ENCODE data around the gene CAMK4.

DNA sequence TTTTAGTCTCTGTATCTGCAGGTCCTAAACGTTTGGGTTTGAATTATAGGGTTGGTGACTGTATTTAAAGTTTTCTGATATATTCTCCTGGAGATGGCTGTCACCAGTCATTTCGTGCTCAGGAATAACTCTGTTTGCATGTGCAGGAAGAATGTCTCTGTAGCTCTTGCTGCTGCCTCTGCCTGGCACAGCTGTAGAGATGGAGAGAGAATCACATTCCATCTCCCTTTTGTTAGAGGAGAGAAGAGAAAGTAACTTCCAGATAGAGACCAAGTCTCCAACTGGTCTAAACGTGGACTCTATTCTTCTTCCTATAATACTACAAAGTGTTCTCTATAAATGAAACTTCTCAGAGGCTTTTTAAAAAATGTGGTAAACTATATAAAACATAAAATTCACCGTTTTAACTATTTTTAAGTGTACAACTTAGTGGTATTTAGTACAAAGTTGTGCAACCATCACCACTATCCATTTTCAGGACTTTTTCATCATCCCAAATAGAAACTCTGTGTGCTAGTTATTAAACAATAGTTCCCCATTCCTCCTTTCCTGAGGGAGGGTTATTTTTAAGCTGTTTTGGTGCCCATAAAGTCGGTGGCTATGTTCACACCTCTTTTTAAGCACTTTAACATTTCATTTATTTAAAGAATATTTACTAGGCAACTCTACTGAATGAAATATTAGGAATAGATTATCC lies 308.9 kb downstream of the CAMK4 start:
- TF ChIP-seq CTCF (optimal IDR thresholded peaks at IDR 0.05 in 1 of 3, IDR thresholded peaks at IDR 0.05 in 1 of 3, conservative IDR thresholded peaks at IDR 0.05 in 1 of 3; ENCODE audit: extremely low read depth in 1 of 3, insufficient read depth in 2 of 3, low read length in 3 of 3) (no peak), EZH2 (IDR thresholded peaks at IDR 0.05; ENCODE audit: low read length) (no peak)

Data from keratinocyte (primary cell).